ENCODE data around the gene TRAK1.

Gene TRAK1, protein sequence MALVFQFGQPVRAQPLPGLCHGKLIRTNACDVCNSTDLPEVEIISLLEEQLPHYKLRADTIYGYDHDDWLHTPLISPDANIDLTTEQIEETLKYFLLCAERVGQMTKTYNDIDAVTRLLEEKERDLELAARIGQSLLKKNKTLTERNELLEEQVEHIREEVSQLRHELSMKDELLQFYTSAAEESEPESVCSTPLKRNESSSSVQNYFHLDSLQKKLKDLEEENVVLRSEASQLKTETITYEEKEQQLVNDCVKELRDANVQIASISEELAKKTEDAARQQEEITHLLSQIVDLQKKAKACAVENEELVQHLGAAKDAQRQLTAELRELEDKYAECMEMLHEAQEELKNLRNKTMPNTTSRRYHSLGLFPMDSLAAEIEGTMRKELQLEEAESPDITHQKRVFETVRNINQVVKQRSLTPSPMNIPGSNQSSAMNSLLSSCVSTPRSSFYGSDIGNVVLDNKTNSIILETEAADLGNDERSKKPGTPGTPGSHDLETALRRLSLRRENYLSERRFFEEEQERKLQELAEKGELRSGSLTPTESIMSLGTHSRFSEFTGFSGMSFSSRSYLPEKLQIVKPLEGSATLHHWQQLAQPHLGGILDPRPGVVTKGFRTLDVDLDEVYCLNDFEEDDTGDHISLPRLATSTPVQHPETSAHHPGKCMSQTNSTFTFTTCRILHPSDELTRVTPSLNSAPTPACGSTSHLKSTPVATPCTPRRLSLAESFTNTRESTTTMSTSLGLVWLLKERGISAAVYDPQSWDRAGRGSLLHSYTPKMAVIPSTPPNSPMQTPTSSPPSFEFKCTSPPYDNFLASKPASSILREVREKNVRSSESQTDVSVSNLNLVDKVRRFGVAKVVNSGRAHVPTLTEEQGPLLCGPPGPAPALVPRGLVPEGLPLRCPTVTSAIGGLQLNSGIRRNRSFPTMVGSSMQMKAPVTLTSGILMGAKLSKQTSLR

DNA sequence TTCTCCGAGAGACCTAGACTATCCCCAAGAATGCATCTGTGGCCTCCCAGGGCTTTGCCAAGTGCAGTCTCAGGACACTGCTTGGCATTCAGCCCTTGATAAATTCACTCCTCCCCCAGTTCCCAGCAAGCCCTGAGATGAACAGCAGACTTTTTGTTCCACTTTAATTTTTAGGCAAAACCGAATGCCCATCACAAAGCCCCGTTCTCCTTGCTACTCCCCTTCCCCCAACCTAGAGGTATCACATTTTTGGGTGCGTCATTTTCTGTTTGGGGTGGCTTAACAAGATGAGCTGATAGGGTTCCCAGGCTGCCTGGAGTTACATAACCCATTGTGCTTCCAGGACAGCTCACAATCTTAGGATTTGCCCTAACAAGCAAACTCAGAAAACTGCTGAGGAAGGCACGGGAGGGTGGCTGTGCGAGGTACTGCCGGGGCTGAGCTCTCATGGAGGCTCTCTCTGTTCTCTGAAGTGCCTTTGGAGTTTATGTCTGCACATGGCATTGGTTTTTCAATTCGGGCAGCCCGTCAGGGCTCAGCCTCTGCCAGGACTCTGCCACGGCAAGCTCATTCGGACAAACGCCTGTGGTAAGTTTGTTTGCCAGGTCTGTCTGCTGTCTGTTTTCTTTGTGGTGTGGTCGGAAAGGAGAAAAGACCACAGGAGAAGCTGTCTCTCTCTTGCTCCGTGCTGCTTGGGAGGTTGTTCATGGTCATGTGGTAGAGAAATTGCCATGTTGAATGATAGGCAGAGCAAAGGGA, at the start of gene TRAK1:
Gene TRAK1 (plus strand): TSS at position 385 of the 759 bp plus-strand sequence. CDS start 113 bp downstream, at position 498.
- DNase-seq = no peak

DNA sequence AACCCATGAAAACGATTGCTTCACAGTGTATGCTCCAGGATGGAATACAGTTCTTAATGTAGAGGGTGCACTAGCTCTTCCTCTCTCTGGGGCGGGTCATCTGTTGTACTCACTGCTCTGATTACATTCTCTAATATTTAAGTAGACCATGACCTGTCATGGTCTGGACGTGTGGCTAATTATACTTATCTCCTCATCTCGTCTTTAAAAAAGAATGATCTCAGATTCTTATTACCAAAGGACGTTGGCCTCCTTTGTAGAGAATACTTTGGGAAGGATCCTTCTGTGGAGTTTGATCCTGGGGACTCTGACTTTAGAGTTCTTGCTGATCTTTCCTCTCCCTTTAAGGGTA, 48.4 kb upstream of the TRAK1 start:
- DNase-seq = no peak

DNA sequence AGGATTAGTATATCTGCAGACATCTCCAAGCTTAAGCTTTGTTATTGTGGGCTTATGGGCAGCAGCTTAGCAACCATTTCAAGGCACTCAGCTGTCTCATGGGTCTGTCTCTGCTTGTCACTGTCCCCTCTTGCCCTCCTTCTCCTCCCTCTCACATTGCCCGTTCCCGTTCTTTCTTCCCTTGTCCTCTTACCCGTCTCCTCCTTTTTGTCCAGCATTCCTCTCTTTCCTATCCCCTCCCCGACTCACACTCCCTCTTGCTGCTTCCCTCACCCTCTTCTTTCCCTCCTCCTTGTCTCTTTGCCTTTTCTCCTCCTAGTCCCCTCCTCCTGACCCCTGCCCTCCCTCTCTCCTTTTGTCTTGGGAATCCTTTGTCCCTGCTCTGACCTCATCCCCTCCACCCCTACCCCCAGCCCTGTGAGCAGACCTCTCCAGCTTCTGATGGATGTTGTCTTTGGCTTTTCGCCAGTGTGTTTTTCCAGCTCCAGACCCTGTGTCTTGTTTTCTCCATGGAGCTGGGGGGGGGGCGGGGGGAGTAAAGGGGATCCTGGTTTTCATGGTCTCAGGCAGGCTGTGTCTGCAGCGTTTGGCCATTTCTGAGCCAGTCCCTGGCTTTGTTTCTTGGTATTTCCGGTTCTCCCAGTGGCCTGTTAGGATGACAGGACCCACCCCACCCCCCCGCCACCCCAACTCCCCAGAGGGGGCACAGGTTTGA, 47.9 kb upstream of the TRAK1 start:
- DNase-seq = no peak

DNA sequence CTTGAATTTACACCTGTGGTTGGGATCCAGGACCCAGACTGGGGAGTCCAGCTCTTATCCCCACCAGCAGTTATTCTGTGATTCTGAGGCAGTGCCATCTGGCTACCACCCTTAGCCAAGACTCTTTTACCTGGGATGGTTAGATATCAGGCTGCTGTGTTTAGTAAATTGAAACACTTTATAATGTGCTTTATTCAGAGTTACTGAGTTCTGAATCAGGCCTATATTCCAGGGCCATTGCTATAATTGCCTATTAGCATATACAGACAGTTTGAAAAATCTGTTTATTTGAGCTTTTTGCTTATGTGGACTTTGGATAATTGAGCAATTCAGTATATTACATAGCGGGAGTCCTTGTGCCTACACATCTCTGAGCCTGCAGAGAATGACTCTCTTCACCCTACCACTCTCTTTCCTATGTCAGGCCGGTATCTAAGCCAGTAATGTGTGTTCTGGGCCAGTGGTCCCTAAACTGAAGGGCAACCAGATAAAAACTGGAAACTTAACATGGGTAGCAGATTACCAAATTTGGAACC, 45.4 kb upstream of the TRAK1 start:
- DNase-seq = no peak

DNA sequence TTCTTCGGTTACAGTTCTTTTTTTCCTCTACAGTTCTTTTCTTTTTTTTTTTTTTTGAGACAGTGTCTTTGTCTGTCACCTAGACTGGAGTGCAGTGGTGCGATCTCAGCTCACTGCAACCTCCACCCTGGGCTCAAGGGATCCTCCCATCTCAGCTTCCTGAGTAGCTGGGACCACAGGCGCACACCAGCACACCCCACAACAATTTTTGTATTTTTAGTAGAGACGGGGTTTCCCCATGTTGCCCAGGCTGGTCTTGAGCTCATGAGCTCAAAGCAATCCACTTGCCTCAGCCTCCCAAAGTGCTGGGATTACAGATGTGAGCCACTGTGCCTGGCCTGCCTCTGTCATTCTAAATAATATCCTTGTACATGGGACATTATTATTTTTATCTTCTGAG, 42.6 kb upstream of the TRAK1 start:
- peak; percentile 48 for DNase-seq

DNA sequence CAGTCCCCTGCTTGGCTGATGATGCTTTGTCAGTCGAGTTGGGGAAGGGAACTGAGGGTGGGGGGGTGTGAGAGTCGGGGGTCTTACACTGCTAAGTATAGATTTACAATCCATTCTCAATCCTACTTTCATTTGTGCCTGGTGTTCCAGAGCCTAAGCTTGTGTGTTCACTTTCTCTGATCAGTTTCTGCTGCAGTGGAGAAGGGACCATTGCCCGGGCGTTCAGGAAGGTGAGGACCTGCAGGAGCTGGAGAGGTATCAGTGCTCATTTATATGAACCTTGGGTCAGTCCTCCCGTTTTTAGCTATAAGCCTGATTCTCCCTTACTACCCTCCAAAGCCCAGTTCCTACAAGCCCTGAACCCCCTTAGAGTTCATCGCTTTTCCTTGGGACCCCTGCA, 41.0 kb upstream of the TRAK1 start:
- no peak for DNase-seq

DNA sequence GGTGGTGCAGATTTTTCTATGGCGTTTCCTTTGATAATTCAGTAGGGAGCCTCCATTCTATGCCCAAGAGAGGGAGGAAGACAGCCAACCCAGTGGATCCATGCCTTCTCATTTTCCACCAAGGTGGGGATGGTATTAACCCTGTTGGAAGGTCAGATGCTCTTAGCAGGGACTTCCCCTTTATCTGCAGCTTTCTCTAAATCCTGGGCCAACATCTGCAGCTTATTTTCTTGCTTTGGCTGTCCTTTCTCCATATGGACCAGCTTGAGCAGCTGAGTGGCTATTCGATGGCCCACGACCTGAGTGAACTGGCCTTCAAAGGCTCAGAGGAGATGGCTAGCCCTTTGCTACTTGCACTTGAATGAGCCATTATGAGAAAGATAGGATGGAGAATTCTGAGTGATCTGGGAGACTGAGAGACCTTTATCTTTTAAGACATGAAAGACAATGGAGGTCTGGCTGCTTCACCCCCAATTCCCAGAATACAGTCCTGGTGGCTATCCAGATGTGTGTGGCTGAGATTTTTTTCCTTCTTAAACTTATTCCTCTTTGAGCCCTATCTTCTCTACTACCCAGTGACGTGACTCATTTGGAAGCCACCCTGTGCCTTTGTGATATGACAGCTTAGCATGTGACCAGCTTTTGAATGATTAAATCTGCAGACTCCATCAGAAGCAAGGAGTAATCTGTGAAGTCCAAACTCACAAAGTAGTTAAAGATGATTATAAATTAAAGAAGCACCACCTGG, 39.6 kb upstream of the TRAK1 start:
- no peak for DNase-seq

DNA sequence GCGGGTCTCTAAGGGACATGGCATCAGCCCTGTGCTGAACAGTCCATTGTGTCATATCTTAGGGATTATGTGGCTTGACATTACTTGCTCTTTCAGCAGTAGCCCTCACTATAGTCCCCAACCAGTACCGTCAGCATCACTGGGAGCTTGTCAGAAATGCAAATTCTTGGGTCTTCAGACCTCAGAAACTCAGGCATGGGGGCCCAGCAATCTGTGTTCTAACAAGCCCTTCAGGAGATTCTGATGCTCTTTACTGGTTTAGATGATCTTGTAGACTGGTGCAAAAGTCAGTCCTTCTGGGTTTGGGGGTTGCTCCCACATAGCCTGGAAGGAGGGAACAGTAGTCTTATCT, 39.0 kb upstream of the TRAK1 start:
- DNase-seq = no peak

DNA sequence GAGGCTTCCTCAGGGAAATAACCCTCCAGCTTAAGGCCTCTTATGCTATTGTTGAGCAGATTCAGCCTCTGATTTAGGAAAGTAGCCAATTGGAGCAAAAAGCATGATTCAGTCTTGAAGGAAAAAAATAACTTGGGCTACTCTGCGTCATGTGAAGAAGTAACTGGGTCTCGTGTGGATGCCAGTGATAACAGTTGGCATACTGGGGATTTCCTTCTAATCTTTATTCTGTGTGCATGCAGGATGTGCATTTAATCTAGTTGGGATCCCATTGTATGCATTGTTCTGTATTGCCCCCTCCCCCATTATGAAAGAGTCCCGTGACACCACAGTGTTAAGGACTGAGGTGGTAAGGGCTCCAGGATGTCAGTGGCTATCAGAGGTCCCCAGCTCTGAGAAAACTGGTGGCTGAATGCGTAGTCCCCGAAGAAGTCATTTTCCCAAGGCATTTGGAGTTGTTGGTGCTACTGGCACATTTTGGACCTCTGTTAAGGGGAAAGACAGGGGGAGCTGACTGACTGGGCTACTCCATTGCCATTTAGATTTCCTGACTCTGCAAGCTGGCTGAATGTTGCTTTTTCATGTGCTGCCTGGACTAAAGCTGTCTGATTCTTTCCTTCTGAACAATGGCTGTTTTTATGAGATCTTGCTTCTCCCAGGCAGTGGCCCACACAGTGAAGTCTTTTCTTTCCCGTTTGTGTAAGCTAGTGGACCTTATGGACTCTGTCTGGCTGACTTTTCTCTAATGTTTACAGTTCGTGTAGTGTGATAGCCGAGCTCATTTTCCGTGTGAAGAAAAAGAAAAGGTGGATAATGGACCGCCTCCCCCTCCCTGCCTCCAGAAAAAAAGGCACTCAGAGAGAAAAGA, 38.4 kb upstream of the TRAK1 start:
- DNase-seq = no peak

DNA sequence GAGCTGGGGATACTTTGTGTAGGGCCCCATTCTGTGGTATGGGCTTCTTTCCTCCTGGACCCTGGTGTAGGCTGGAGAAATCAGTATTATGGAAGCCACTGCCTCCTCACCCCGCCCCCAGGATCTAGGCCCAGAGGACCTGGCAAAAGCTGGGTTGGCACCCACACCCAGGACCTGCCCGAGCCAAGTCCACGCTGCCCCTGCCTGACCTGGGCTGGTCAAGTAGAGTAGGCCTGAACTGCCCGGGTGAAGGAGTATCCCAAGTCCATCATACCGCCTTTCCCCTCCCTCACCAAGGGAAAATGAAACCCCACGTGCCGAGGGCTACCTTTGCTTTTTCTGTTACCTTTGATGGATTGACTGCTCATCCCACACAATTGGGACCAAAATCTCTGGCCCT, 37.7 kb upstream of the TRAK1 start:
- no peak for DNase-seq

DNA sequence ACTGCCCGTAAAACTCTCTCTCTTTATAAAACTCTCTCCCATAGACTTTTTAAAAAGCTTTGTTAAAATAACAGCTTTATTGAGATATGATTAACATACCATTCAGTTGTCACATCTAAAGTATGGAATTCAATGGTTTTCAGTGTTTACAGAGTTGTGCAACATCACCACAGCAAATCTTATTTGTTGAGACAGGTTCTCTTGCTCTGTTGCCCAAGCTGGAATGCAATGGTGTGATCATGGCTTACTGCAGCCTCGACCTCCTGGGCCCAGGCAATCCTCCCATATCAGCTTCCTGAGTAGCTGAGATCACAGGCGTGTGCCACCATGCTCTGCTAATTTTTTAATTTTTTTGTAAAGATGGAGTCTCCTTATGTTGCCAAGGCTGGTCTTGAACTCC, 35.9 kb upstream of the TRAK1 start:
- no peak for DNase-seq

DNA sequence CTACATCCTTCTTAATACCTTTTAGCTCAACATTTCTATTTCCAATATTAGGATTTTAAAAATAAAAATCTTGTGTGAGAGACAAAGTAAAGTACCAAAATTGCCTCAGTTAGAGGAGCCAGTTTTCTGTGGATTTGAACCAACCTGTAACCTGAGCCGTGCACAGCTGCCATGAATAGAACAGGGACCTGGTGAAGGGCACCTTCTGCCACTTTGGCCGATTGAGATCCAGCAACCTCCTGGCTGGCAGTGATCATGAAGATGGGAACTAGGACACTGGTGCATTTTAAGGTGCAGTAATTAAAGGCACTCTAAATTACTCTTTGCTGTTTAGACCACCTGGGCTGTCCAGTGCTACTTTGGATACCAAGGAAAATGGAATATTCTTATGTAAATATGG, 34.3 kb upstream of the TRAK1 start:
- DNase-seq = no peak

DNA sequence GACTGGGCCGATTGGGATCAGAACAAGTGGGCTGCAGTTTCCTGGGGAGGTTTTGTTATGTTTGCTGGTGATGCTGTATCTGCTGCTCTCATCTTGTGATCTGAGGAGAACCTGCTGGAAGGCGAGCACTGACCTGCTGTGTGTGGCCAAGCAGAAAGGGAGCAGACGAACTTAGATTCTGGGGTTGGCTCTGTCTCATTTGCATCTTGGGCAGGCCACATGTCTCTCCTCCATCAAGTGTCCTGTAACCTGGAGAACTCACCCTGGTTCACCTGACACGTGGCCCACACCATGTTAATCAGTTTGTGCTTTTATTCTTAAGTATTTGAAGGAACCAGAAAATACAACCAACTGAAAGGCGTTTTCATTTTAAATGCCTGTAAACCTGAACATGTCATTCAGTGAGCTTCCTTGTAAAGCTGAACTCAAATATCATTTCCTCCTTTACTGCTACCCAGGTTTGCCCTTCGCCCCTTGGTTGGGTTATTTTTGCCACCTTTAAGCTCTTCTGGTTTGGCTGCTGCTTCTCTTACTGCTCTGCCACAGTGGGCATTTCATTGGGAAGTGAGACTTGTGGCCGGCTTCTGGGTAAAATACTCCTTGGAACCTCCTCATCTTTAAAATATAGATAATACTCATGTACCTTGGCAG, 33.5 kb upstream of the TRAK1 start:
- peak; percentile 28 for DNase-seq

DNA sequence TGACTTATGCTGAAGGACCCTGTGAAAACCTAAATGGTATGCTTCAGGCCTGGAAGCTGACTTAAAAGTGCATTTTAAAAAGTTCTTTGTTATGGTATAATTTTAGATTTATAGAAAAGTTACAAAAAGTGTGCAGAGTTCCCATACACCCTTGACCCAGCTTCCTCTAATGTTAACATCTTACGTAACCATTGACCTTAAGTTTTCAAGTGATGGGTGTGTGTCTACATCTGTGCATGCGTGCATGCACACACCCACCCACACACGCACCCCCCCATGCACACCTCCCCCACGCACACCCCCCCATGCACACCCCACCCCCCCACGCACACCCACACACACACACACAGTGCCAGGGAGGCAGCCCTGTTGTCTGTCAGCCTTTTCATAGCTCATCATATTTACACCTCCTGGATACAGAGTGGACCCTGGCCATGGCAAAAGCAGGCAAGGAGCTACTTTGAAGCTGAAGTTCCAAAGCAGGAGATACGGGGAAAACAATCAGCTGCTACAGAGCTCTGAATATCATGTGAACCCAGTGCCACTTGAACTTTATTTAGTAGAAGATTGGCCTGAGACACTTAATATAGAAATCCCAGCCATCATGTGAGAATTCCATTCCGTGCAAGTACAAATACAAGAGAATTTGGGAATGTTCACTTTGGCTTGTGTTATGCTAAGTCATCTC, 30.0 kb upstream of the TRAK1 start:
- DNase-seq = no peak

DNA sequence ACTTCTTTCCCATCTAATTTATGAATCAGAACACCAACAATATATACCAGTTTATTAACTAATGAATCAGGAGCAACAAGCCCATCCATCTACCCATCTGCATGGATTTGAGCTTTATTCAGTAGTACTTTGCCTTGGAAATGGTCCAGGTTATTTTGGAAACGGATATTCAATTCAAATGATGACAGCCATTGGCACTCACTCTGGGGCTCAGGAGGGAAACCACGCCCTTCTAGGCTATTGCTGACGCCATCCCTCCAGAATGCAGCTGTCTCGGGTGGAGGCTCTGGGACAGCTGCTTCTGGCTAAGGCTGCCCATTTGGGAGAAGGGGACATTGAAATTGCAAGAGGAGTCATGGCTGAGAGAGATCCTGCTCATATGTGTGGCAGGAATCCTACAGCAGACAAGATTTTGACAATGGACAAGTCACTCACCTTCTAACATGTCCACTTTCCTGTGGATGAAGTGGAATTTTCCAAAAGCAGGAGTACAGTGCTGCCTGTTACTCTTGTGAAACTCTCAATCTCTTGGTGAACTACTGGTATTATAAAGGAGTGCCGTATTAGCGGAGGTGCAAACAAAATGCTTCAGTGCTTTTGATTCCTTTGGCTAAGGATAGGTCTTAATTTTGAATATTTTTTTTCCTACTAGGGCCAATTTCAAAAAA, 29.3 kb upstream of the TRAK1 start:
- DNase-seq = no peak

DNA sequence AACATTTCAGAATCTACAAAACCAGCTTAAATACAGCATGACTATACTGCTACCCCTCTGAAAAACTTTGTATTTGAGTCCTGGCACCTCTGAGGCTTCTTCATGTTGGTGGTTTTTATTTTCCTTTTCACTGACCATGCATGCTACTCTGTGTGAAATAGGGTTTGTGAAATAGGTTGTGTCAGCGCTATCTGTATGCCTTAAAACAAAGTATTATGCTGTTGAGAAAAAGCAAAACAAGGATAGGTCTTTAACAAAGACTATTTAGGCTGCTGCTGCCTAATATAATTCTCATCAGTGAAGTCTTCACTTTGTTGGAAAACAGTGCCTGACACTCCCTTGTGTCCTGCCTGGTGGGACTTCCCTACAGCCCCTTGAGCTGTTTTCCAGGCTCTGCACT, 28.7 kb upstream of the TRAK1 start:
- DNase-seq = no peak

DNA sequence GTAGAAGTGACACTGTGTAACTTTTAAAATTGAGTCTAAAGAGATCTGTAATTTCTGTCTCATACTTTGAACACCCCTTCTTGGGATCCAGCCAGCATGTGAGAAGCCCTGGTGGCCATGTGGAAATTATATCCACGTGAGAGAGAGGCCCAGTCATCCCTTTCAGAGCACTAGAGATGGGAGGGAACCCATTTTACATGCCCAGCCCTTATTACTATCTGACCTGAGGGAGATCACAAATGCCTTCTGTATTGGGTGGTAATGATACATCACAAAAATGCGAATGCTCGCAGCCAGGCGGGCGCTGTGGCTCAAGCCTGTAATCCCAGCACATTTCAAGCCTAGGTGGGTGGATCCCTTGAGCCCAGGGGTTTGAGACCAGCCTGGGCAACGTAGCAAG, 27.3 kb upstream of the TRAK1 start:
- DNase-seq = no peak

DNA sequence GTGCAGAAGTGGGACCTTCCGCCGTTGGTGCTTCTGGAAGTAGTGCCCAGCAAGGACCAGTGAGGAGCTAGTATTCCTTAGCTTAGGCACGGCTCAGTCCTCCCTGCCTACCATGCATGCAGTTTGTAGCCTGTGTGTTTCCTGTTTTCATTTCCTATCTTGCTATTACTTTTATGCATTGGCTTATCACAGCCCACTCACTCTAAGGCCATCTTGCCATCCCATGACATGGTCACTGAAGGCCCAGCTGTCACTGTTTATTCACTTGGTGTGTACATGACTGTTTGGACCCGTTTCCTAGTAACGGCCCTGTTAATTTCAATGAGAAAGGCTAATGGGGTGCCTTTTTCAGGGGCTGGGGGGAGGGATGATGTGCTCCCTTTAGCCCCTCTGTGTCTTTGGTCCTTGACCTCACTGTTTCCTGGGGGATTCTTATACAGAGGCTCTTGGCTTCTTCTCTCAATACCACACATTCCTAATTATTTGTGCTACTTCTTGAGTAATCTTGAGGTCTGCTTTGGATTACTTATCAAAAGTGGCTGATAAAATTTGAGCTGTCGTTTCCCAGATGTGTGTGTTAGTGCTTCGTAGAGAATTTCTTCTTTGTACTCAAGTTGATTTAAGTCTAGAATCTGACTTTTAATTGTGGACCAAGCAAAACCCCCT, 24.5 kb upstream of the TRAK1 start:
- peak; percentile 68 for DNase-seq
